ENCODE measurements around the gene DOK5. TPM values are rescaled to one million over a fixed set of nuclear protein-coding genes. Genes with fewer than 3 reads are reported as not detected.

Gene DOK5
- total and polyA plus RNA-seq, 2 donors: 4.2 to 20.4 TPM

DNA sequence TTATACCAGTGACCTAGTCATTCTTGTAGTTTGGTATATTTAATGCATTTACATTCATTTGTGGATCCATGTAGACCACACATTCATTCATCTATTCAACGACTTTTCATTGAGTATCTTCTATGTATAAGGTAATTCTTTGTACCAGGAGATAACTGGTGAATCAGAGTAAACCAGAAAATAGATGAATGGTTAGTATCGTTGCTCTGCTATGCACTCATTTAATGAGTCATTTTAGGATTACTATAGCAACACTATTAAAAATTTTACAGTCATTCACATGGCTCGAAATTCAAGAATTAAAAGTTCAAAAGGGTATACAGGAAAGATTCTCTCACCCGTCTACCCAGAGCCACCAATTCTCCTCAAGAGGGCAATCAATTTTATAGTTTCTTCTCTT lies 26.8 kb downstream of the DOK5 start:
- Histone ChIP-seq H3K4me1 (ENCODE audit: insufficient read depth) (no peaks in the 10 kb centered on the region), H3K27ac (ENCODE audit: low read depth) (no peak overlapping the region), H3K4me3 (ENCODE audit: low read depth, low read length) (no peak overlapping the region), H3K36me3 (ENCODE audit: insufficient read depth) (no peaks in the 10 kb centered on the region)
- no peak for DNase-seq (ENCODE audit: extremely low spot score)
- 71% methylated on average over 4 of the region's 4 CpGs for WGBS

DNA sequence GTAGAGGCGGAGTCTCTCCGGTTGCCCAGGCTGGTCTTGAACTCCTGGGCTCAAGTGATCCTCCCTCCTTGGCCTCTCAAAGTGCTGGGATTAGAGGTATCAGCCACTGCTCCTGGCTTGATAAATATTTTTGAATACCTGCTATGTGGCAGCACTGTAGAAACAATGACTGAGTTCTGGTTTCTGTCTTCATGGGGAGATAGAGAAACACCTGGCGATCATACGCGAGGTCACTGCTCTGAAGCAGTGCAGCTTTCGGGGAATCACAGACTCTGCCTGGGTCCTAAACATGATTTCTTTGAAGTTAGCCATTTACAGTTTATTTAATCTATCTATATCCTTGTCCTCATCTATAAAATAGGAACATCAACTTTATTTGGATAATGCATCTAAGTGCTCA lies 31.2 kb downstream of the DOK5 start:
- Histone ChIP-seq H3K27ac (ENCODE audit: low read depth) (no peak overlapping the region), H3K4me1 (ENCODE audit: insufficient read depth) (no peaks in the 10 kb centered on the region), H3K36me3 (ENCODE audit: insufficient read depth) (no peaks in the 10 kb centered on the region), H3K4me3 (ENCODE audit: low read depth, low read length) (no peak overlapping the region)
- no peak for DNase-seq (ENCODE audit: extremely low spot score)
- WGBS: 90% methylated on average over 6 of the region's 6 CpGs

DNA sequence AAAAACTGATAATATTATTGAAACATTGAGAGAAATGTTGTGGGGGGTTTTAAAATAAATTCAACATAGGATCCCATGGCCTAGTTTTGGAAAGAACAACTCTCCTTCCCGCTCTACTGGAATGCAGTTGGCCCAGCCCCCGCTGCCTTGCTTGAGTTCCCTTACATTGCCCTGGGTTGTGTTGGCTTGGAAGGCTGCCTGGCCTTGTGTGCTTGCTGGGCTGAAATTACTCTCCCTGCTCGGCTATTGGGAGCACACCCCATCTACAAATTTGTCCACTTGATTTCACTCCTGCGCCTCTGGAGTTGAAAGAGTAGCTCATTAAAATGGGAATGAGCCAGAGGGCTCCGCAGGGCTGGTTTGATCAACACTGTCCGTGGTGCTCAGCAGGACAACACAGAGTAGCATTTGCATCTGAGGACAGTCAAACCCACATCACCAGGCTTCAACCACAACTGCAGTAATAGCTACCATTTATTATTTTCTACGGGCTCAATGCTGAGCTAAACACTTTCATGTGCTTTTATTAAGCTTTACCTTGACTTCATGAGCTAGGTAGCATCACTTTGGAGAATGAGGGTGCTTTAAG lies 35.2 kb downstream of the DOK5 start:
- Histone ChIP-seq H3K36me3 (ENCODE audit: insufficient read depth) (no peaks in the 10 kb centered on the region), H3K4me1 (ENCODE audit: insufficient read depth) (no peaks in the 10 kb centered on the region), H3K27ac (ENCODE audit: low read depth) (no peak overlapping the region), H3K4me3 (ENCODE audit: low read depth, low read length) (no peak overlapping the region)
- DNase-seq (ENCODE audit: extremely low spot score): no peak
- 65% methylated on average over 7 of the region's 7 CpGs for WGBS

DNA sequence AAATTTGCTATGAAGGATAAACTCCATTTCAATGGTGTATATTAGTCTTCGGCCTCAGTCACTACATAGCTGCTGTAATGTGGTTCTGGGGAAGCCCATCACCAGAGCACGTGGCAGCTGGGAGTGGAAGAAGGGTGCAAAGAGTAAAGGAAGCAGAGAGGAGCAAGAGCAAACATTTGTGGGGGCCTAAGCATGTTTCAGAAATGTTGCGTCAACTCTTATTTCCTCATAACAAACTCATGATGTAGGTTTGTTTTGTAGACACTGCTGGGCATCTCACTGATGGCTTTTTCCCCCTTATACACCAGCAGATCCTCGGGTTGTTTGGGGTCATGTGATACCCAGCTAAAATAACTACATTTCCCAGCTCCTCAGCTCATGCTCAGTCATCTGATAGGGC lies 37.3 kb downstream of the DOK5 start:
- Histone ChIP-seq H3K36me3 (ENCODE audit: insufficient read depth) (no peaks in the 10 kb centered on the region), H3K27ac (ENCODE audit: low read depth) (no peak overlapping the region), H3K4me1 (ENCODE audit: insufficient read depth) (no peaks in the 10 kb centered on the region), H3K4me3 (ENCODE audit: low read depth, low read length) (no peak overlapping the region)
- 85% methylated on average over 4 of the region's 4 CpGs for WGBS
- no peak for DNase-seq (ENCODE audit: extremely low spot score)

DNA sequence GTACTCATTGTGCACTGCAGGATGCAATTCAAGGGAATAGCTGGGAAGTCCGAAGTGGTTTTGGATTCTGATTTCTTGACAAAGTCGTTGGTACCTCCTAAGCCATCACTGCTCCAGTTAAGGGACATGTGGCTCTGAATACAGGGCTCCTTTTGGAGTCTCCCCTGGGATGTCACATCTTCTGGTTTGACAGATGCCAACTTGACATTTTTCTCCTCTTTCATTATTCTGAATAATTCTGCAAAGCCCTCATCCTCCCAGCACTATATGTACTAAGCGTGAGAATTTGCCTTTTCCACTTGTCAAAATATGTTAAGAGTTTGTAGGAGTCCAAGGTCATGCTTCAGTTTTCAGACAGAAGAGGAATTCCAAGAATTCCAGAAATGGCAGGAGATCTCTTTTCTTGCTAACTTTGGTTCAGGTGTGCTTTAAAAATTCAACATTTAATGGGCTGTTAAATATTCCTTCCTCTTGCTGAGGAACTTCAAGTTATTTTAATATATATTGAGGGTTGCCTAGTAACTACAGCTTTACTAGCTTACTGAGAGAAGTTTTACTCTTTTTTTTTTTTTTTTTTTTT lies 38.7 kb downstream of the DOK5 start:
- DNase-seq (ENCODE audit: extremely low spot score): no peak
- H3K27ac ChIP-seq (ENCODE audit: low read depth): no peak overlapping the region
- WGBS: 79% methylated on average over 3 of the region's 3 CpGs
- no peak overlapping the region for H3K4me3 ChIP-seq (ENCODE audit: low read depth, low read length)
- H3K4me1 ChIP-seq (ENCODE audit: insufficient read depth): no peaks in the 10 kb centered on the region
- no peaks in the 10 kb centered on the region for H3K36me3 ChIP-seq (ENCODE audit: insufficient read depth)

DNA sequence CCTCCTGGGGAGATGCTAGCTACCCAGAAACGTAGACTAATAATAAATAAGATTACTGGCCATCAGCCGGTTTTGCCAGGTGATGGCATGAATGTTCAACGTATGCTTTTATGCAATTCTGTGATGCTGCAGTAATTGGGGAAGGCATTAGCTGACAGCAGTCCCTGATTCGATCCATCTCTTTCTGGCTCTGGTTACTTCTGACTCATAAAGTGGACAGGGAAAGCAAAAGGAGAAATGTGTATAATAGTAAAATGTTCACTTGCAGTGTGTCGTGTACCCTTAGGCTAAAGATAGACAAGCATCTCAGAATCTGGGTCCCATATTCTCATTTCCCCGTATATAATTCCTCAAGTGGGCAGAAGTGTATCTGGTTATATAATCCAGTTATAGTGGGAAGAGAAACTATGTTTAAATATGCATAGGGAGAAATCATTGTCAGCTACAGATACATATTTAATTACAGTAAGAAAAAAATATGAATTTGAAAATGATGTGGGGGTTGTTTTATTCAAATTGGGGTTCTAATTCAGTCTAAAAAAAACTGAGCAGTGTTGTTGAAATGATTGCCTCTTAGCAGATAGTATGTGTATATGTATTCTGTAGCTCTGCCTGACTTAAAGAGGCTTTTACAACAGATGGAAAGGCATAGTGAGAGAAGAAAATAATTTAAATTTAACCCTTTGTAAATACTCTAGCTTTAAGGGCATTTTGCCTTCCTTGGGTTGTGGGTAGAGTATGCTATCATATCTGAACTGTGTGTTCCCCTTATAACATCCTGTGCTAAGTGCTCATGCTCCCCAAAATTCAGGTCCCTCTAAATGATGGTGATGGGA lies 40.6 kb downstream of the DOK5 start:
- 68% methylated on average over 6 of the region's 6 CpGs for WGBS
- no peak overlapping the region for H3K4me3 ChIP-seq (ENCODE audit: low read depth, low read length)
- no peaks in the 10 kb centered on the region for H3K4me1 ChIP-seq (ENCODE audit: insufficient read depth)

DNA sequence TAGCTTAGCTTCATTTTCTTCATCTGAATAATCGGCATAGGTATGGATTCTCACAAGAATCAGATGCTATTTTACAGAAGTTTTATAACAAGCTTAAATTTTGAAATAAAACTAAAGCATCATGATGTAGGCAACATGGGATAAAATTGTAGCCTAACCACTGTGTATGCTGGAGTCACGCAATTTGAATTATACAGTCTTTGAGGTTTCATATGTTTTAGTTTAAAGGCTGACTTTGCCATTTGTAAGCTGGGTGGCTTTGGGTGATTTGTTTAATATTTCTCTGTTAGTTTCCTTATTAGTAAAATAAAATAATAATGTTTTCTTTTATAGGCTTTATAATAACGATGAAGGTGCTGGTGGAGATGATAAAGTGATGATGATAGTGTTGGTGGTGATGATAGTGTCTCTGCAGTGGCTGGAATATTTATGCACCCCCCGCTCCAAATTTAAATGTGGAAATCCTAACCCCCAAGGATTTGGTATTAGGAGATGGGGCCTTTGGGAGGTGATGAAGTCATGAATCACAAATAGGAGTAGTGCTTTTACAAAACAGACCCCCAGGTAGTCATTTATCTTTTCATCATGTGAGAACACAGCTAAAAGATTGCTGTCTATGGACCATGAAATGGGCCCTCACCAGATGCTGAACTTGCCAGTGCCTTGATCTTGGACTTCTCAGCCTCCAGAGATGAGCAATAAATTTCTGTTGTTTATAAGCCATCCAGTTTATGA lies 42.0 kb downstream of the DOK5 start:
- WGBS: 87% methylated on average over 4 of the region's 4 CpGs
- no peak overlapping the region for H3K4me3 ChIP-seq (ENCODE audit: low read depth, low read length)

More for the DNA sequence above, 40.6 kb downstream of the DOK5 start:
- no peak overlapping the region for H3K27ac ChIP-seq (ENCODE audit: low read depth)
- DNase-seq (ENCODE audit: extremely low spot score): no peak
- no peaks in the 10 kb centered on the region for H3K36me3 ChIP-seq (ENCODE audit: insufficient read depth)

DNA sequence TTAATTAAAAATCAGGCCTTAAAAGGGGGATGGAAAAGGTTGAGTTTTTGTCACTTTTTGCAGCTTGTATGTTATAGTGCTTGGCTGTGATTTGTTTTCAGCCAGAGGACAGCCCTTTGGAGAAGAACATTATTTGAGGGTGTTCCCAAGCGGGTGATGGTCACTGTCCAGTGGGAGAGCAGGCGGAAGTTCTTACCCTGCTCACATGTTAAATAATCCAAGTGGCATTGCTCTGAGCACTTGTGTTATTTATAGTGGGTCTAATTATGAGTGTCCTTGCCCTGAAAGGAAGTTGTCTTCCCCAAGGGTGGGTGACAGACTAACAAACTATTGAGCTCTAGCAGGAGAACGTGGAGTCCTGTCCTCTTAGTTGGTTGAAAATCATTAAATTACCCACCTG lies 49.5 kb downstream of the DOK5 start:
- Histone ChIP-seq H3K4me3 (ENCODE audit: low read depth, low read length) (no peak overlapping the region), H3K4me1 (ENCODE audit: insufficient read depth) (no peaks in the 10 kb centered on the region), H3K27ac (ENCODE audit: low read depth) (no peak overlapping the region), H3K36me3 (ENCODE audit: insufficient read depth) (no peaks in the 10 kb centered on the region)
- DNase-seq (ENCODE audit: extremely low spot score): no peak
- WGBS: 91% methylated on average over 3 of the region's 3 CpGs

More for the DNA sequence above, 42.0 kb downstream of the DOK5 start:
- Histone ChIP-seq H3K36me3 (ENCODE audit: insufficient read depth) (no peaks in the 10 kb centered on the region), H3K4me1 (ENCODE audit: insufficient read depth) (no peaks in the 10 kb centered on the region), H3K27ac (ENCODE audit: low read depth) (no peak overlapping the region)
- no peak for DNase-seq (ENCODE audit: extremely low spot score)

DNA sequence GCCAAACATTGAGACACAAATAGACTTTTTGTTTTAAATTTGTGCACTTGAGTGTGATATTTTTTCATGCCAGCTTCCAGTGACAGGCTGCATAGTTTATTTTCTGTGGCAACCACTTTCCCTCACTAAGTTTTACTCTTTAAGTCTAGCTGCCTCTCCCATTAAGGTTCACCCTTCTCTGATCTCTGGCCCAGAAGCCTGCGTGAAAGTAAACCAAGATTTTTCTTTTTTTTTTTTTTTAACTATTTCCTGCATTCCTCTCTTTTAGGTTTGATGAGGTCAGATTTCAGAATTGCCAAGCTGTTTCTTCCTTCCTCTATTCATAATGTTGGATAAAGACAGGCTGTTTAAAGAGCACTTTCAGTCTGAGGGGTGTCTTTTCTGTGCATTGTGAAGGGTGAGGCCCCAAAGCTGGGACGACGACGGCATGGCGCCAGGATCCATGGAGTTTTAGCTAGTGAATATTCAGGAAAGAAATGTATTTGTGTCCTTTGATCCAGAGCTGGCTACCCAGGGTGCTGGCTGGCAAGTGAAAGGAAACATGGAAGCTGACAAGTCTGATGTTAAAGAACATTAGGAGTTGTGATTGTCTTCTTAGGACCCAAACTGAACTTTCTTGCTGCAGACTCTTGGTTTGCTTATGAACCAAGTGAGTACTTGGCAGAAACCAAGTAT lies 50.7 kb downstream of the DOK5 start:
- no peak overlapping the region for H3K4me3 ChIP-seq (ENCODE audit: low read depth, low read length)
- H3K36me3 ChIP-seq (ENCODE audit: insufficient read depth): no peaks in the 10 kb centered on the region
- 40% methylated on average over 5 of the region's 5 CpGs for WGBS
- H3K4me1 ChIP-seq (ENCODE audit: insufficient read depth): no peaks in the 10 kb centered on the region
- DNase-seq (ENCODE audit: extremely low spot score): no peak
- H3K27ac ChIP-seq (ENCODE audit: low read depth): no peak overlapping the region

DNA sequence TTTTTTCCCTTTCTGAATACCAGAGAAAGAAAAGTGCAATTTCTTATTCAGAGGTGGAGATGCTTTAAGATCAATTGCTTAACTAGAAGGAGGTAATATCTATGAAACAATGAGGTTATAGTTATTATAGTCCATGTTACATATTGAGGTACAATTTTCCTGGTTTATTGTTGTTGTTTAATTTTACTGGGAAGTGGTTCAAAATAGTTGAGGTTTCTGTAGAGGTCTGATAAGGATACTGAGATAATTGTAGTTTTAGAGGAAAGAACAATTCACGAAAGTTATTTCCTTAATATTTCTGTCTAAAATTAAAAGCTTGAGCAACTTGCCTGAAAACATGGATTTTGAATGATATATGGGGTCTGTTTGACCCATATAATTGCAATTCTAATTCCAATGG lies 51.4 kb downstream of the DOK5 start:
- H3K4me1 ChIP-seq (ENCODE audit: insufficient read depth): no peaks in the 10 kb centered on the region
- no peak overlapping the region for H3K27ac ChIP-seq (ENCODE audit: low read depth)
- WGBS: 60% methylated on average over 1 of the region's 1 CpG
- no peak overlapping the region for H3K4me3 ChIP-seq (ENCODE audit: low read depth, low read length)
- DNase-seq (ENCODE audit: extremely low spot score): no peak
- H3K36me3 ChIP-seq (ENCODE audit: insufficient read depth): no peaks in the 10 kb centered on the region

DNA sequence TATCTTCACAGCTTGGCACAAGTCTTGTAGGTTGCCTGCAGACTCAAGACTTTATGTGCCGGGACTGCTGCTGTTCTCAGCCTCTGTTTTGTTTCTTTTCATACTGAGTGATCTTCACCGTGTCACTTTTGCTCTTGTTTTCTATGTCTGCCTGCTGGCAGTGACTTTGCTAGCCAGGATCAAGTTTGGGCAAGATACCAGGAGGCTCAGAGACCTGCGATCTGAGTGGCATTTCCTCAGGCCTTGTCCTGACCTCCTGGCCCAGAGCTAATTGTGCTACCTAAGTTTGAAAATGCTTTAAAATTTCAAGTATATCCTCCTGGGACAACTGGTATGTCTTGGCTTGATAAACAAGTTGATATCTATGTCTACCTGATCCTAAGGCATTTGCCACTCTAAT lies 57.2 kb downstream of the DOK5 start:
- Histone ChIP-seq H3K27ac (ENCODE audit: low read depth) (no peak overlapping the region), H3K4me3 (ENCODE audit: low read depth, low read length) (no peak overlapping the region), H3K36me3 (ENCODE audit: insufficient read depth) (no peaks in the 10 kb centered on the region), H3K4me1 (ENCODE audit: insufficient read depth) (no peaks in the 10 kb centered on the region)
- no peak for DNase-seq (ENCODE audit: extremely low spot score)
- WGBS: 81% methylated on average over 3 of the region's 3 CpGs

DNA sequence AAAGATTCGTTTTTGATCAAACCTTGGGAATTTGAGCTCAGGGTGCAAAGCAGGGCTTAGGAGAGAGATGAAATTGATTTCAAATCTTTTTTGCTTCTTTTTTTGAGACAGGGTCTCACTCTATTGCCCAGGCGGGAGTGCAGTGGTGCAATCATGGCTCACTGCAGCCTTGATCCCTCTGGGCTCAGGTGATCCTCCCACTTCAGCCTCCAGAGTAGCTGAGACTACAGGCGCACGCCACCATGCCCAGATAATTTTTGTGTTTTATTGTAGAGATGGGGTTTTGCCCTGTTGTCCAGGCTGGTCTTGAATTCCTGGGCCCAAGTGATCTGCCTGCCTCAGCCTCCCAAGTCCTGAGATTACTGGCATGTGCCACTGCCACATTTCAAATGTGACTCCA lies 58.7 kb downstream of the DOK5 start:
- H3K4me3 ChIP-seq (ENCODE audit: low read depth, low read length): no peak overlapping the region
- no peaks in the 10 kb centered on the region for H3K36me3 ChIP-seq (ENCODE audit: insufficient read depth)
- no peaks in the 10 kb centered on the region for H3K4me1 ChIP-seq (ENCODE audit: insufficient read depth)
- WGBS: 95% methylated on average over 4 of the region's 4 CpGs
- no peak overlapping the region for H3K27ac ChIP-seq (ENCODE audit: low read depth)
- DNase-seq (ENCODE audit: extremely low spot score): no peak

DNA sequence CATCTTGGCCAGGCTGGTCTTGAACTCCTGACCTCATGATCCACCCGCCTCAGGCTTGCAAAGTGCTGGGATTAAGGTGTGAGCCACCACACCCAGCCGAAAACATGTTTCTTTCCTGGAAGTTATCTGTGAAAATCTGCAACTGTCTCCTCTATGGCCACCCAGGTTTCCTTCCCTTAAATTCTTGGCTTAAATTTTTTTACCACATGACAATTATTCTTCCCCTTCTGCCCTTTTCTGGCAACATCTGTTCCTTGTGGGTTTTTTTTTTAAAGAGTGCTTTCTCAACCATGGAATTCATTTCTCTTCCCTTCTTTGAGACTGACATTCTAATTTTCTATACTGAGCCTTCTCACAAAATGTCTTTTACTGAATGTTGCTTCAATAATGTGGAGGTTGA lies 59.6 kb downstream of the DOK5 start:
- Histone ChIP-seq H3K4me1 (ENCODE audit: insufficient read depth) (no peaks in the 10 kb centered on the region), H3K36me3 (ENCODE audit: insufficient read depth) (no peaks in the 10 kb centered on the region), H3K27ac (ENCODE audit: low read depth) (no peak overlapping the region), H3K4me3 (ENCODE audit: low read depth, low read length) (no peak overlapping the region)
- DNase-seq (ENCODE audit: extremely low spot score): no peak
- WGBS: 73% methylated on average over 2 of the region's 2 CpGs
